ENCODE data around the gene CHADL.
A peak's percentile ranks its signal among the peaks of the same experiment; 100 is the strongest.

CHADL gene

GRCh38 chr22:41204992-41205900, 35.5 kb downstream of the CHADL start, which contains the start of gene L3MBTL2:
L3MBTL2 (plus strand) TSS chr22:41205312; CDS start chr22:41205363, 51 bp downstream.
- peak; percentile 98 for DNase-seq
- Histone ChIP-seq H3K9me3 (no peaks in the 10 kb centered on the region), H3K36me3 (peaks cover 6 to 18% (median 15%) of the 10 kb centered on the region in 3 donors), H3K27ac (peak within 1 kb of the TSS; percentile 66 to 85), H3K27me3 (no peaks in the 10 kb centered on the region), H3K4me3 (peak within 1 kb of the TSS; percentile 68 to 82), H3K4me1 (peaks cover 0 to 12% (median 7%) of the 10 kb centered on the region in 4 donors)
- peak in 1 of 2 experiments; percentile 7 for TF ChIP-seq CTCF (IDR thresholded peaks at IDR 0.05)
- intact Hi-C loops (cut with DNase I; ENCODE audit: low total_unique reads): no loop called here

DNA sequence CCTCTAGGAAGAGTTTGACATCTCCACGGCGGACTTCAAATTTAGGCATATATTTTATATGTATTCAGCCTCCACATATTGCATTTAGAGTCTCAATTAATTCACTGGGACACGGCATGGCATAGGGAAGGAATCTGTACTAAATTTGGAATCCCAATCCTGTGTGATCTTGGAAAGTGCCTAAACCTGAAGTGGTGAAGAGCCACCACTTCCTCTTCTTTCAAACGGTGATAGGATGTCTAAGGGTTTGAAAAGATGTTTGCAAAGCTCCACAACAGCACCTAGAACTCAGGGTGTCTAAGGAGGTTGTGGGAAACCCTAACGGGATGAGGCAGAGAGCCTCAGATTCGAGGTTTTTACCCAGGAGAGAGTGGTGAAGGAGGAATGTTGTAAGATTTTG, 36.7 kb downstream of the CHADL start:
- Histone ChIP-seq H3K27ac (no peak overlapping the region), H3K9me3 (no peaks in the 10 kb centered on the region), H3K36me3 (peaks cover 0 to 6% (median 5%) of the 10 kb centered on the region in 3 donors), H3K4me3 (no peak overlapping the region), H3K4me1 (peaks cover 0 to 12% (median 7%) of the 10 kb centered on the region in 4 donors), H3K27me3 (no peaks in the 10 kb centered on the region)
- intact Hi-C loops (cut with DNase I; ENCODE audit: low total_unique reads): no loop called here
- TF ChIP-seq CTCF (IDR thresholded peaks at IDR 0.05): no peak
- no peak for DNase-seq

DNA sequence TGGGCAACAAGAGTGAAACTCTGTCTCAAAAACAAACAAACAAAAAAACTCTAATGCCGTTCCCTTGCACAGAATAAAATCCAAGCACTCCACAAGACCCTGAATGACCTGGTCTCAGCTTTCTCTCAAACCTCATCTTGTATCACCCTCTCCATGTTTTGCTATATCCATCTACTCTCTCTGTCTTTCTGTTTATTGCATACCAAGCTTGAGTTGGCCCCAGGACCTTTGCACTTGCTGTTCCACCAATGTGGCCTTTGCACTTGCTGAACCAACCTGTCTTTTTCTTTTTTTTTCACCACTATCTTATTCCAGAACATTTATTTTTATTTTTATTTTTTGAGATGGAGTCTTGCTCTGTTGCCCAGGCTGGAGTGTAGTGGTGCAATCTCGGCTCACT, 37.6 kb downstream of the CHADL start:
- H3K4me3 ChIP-seq: no peak overlapping the region
- no peak overlapping the region for H3K27ac ChIP-seq
- no peak for TF ChIP-seq CTCF (IDR thresholded peaks at IDR 0.05)
- peaks cover 0 to 18% (median 12%) of the 10 kb centered on the region in 4 donors for H3K4me1 ChIP-seq
- no peaks in the 10 kb centered on the region for H3K27me3 ChIP-seq
- H3K9me3 ChIP-seq: no peaks in the 10 kb centered on the region
- intact Hi-C loops (cut with DNase I; ENCODE audit: low total_unique reads): no loop called here
- no peak for DNase-seq
- H3K36me3 ChIP-seq: no peaks in the 10 kb centered on the region

DNA sequence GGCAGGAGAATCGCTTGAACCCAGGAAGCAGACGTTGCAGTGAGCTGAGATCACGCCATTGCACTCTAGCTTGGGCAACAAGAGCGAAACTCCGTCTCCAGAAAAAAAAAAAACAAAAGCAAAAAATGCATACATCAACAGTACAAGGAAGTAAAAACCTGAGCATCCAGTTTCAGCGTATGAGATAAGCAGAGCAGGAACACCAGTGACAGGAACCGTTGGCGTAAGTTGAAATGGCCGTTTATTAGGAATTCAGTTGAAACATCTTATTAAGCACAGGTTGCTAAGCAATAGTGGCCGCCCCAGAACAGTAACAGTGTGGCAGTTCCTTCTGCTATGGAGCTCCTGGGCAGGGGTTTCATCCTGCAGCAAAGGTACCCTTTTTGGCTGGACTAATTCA, 39.6 kb downstream of the CHADL start:
- Histone ChIP-seq H3K4me1 (peaks cover 0 to 24% (median 15%) of the 10 kb centered on the region in 4 donors), H3K9me3 (no peaks in the 10 kb centered on the region), H3K27me3 (no peaks in the 10 kb centered on the region), H3K36me3 (no peaks in the 10 kb centered on the region), H3K27ac (no peak overlapping the region), H3K4me3 (no peak overlapping the region)
- no peak for TF ChIP-seq CTCF (IDR thresholded peaks at IDR 0.05)
- intact Hi-C loops (cut with DNase I; ENCODE audit: low total_unique reads): no loop called here
- no peak for DNase-seq

- Histone ChIP-seq H3K4me1 (peaks cover 0 to 17% (median 11%) of the 10 kb centered on the region in 4 donors), H3K27ac (peak overlapping the region in 1 of 2 donors; percentile 17), H3K4me3 (peak overlapping the region; percentile 57 to 90), H3K27me3 (no peaks in the 10 kb centered on the region), H3K9me3 (no peaks in the 10 kb centered on the region), H3K36me3 (no peaks in the 10 kb centered on the region)
- DNase-seq: peak in 1 of 2 donors; percentile 34
- TF ChIP-seq CTCF (IDR thresholded peaks at IDR 0.05): no peak
- intact Hi-C loops (cut with DNase I; ENCODE audit: low total_unique reads): loop anchor here (5.0 to 10.0 kb wide), 2 partner anchors 103 to 176 kb away; partner anchors contain the start of gene EP300
Measured at GRCh38 chr22:41198027-41198580, 42.6 kb downstream of the CHADL start.

All from tibial artery (tissue), 4 donors.